GOT3 (cell line): ENCODE measurements around the gene NCAPG2.
"Not testable (repeated sequence)": the region's sequence is repeated elsewhere in the genome, so short reads cannot be mapped to it uniquely, and the experiment has no call there.

ENCODE experiments used
- DNase-seq: peaks from one replicate; lab custom pipeline; 2025; ENCODE audit warnings: mixed read lengths; lab: John Stamatoyannopoulos, UW

Gene NCAPG2

DNA sequence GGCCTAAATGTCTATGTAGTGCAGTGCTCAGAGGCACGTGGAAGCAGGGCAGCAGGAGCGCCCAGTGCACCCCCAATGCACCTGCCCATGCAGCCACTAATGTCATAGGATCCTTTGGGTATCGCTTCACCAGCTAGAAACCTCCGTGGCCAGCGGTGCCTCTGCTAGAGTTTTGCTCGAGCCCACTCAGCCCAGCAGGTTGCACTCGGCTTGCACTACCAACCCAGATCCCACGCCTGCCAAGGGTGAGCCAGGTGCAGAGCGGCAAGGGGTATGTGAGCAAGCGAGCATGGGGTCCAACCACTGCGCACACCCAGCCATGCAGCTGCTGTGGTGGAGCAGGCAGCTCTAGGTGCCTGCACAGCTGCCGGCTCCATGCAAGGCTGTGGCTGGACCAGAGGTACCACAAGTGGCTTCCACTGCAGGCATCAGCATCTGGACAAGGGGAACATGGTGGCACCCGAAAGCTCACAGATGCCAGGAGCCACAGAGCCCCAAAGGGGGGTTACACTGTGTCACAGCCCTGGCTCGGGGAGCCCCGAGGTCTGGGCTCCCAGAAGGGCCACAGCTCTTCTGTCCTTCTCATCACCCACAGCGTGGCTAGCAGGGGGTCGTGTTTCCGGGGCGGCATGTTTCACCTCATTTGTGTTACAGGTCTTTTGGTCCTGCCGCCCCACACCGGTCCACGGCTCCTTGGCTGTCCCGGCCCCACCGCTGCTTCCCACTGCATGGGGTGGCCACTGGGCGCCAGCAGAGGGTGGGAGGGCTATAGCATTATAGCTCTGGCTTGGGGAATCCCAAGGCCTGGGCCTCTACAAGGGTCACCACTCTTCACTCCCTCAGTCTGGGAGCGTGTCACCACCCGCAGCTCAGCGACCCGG is 2.3 kb upstream of the NCAPG2 start:
- DNase-seq: no peak

DNA sequence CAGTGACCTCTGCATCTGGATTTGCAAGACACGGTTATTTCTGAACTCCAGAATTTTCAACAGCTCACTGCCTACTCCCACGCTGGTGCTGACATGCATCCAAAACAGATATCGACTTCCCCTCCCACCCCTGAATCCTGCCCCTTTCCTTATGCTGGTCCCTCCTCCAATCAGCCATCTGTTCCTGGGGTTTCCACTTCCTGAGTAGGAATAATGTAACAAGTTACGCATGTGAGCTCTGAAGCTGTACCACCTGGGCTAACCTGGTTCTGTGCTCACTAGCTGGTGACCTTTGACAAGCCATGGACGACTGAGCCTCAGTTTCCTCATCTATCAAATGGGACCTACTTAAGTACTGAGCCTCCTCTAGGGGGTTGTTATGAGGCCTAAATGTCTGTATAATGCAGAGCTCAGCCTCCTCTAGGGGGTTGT is 1.7 kb upstream of the NCAPG2 start:
- no peak for DNase-seq

DNA sequence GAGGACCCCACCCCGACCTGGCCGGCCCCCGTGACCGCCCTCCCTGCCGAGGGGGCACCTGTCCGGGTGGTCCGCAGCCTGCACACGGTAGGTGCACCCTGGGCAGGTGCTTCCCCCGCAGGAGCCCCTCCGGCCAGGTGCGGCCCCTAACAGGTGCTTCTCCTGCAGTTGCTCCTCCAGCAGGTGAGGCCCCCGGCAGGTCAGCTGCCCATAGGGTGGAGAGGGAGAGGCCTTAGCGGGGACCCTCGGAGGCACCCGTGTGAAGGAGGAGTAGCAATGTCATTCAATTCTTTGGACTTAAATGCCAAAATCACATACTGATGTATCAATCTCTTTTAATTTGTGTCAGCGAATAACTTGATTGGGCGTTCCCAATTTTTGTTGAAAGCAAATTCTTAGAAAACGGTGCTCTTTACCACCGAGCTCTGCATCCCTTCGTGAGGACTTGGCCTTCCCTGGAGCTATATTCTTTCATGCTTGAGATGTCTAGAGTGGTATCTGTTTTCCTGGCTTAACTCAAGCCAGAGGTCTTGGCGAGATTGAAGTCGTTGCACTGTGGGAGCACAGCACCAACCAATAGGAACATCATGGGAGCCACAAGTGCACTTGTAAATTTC is 738 bp upstream of the NCAPG2 start:
- DNase-seq: no peak

DNA sequence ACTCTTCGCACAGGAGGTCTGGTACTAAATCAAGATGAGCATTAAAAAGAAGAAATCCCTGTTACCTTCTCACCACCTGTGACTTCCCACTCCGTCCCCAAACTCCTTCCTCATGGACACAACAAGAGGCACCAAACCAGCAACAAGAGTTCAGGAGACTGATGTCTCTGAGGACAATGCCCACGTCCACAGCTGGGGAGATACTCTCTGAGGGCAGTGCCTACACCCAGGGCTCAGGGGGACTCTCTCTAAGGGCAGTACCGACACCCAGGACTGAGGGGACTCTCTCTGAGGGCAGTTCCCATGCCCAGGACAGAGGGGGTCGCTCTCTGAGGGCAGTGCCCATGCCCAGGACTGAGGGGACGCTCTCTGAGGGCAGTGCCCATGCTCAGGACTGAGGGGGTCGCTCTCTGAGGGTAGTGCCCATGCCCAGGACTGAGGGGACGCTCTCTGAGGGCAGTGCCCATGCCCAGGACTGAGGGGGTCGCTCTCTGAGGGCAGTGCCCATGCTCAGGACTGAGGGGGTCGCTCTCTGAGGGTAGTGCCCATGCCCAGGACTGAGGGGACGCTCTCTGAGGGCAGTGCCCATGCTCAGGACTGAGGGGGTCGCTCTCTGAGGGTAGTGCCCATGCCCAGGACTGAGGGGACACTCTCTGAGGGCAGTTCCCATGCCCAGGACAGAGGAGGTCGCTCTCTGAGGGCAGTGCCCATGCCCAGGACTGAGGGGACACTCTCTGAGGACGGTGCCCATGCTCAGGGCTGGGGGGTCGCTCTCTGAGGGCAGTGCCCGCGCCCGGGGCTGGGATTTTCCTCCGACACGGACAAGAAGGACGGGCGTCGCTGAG is 703 bp downstream of the NCAPG2 start:
- DNase-seq: not testable (repeated sequence)

DNA sequence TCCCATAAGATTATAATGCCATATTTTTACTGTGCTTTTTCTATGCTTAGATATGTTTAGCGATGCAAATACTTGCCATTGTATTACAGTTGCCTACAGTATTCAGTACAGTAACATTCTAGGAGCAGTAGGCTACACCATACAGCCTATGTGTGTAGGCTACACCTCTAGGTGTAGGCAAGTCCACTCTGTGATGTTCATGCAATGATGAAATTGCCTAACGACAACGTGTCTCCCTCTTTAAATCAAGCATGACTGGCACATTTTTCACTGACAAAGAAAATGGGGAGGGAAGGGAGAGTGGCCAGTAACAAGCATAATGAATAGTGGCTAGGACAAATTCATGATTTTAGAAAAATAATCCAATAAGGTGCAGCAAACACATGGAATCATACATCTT is 1.7 kb downstream of the NCAPG2 start:
- no peak for DNase-seq

DNA sequence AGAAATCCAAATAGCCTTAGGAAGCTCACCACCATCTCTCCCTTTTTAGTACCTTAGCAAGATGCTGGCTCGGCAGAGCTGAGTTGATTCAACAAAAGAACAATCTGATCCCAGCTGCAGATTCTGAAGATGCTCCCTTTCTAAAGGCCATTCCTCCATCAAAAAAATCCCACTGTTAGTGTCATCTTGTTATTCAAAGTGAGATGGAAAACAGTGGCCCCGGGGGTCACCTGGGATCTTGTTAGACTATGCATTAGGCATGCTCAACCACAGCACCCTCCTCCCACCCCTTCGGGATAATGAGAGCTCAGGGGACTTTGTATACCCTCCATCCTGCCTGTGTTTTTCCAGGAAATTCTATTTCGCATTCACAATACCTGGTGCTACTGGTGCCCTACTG is 2.4 kb downstream of the NCAPG2 start:
- no peak for DNase-seq

DNA sequence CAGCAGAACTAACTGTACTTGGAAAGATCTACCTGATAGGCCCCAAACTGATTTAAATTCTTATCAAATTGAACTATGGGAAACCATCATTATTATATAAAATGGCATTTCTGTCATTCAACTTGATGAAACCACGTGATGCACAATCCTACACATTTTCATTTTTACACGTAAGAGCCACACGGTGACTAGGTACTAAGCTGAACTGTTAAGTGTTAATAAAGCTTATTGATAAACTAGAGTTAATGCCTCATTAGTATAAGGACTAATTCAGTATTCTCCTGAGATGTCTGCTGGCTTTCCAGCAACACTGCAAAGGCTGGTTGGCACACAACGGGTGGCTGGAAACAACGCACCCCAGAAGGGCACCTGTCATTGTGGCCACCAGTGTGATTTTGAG is 4.6 kb downstream of the NCAPG2 start:
- DNase-seq: no peak

DNA sequence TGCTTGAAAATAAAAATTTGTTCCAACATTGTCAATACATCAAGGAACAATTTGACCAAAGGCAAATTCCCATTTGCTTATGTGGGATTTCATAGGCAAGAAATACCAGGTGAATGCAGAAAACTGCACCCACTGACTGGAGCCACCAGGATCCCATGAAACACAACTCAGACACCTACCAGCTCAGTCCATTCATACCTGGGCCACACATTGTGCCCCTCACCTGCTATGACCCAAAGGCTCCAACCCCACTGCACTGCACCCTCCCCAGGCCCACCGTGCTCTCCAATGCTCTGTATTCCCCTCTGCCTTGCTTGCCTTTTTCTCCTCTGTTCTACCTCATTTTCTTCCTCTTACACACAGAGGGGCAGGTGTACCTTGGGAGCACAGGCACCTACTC is 5.3 kb downstream of the NCAPG2 start:
- DNase-seq: no peak

DNA sequence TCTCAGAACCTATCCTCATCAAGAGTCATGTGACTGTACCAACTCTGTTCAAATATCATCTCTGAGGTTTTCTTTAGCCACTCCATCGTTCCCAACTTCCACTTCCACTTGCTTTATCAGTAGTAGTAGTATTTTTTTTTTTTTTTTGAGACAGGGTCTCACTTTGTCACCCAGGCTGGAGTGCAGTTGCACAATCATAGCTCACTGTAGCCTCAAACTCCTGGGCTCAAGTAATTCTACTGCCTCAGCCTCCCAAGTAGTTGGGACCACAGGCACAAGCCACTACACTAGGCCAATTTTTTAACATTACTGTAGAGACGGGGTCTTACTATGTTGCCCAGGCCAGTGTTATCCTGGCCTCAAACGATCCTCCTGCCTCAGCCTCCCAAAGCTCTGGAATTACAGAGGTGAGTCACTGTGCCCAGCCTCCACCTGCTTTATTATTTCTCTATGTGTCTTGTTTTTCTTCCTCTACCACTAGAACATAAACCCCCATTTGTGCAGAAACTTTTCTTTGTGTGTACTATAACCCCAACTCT is 5.9 kb downstream of the NCAPG2 start:
- no peak for DNase-seq

DNA sequence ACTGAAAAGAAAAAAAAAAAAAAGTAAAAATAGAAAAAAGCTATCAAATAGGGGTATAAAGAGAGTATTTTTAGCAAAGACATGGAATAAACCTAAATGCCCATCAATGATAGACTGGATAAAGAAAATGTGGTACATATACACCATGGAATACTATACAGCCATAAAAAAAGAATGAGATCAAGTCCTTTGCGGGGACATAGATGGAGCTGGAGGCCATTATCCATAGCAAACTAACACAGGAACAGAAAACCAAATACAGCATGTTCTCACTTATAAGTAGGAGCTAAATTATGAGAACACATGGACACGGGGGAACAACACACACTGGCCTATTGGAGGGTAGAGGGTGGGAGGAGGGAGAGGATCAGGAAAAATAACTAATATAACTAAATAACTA is 7.0 kb downstream of the NCAPG2 start:
- not testable (repeated sequence) for DNase-seq

DNA sequence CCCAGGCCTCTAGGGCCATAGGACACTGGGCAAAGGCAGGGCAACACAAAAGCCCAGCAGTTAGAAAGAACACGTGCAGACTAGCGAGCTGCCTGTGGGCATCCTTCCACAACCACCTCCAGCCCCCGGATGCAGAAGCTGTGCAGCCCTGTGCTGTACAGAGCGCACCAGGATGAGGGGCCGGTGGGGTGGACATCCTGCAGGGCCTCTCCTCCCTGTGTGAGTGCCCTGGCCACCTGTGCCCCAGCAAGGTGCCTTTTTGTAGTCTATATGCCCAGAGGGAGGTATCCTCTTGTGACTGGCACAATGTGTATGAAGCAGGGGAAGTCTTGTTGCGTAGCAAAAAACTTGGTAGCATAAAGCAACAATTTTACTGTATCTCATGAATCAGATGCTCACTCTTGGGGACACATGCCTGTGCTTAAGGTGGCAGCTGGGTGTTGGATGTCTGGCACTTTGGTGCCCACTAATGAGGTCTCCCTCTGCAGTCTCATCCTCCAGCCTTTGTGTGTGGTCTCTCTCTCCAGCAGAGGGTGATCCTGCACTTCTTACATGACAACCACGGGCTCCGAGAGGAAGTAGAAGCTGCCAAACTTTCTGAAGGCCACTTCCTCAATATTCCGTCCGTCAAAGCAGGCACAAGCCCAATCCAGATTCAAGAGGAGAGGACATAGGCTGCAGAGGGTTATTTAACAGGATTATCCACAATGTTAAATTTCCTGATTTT is 8.7 kb downstream of the NCAPG2 start:
- no peak for DNase-seq

DNA sequence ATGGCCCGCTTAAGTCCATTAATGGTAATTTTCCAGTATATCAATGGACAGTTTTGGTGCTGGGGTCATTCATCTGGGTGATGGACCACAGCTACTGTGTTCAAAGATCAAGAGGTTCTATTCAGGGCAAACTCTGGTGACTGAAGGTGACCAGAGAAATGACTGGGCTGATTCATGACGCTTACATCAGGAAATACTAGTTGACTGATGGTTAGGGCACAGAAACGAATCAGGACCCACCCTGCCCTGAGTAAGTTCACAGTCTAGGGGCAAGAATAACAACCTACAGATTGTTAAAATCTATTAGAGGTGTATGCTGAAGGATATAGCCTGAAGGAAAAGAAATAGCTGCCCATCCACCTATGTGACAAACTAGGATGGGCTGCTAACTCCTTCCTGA is 9.5 kb downstream of the NCAPG2 start:
- no peak for DNase-seq

DNA sequence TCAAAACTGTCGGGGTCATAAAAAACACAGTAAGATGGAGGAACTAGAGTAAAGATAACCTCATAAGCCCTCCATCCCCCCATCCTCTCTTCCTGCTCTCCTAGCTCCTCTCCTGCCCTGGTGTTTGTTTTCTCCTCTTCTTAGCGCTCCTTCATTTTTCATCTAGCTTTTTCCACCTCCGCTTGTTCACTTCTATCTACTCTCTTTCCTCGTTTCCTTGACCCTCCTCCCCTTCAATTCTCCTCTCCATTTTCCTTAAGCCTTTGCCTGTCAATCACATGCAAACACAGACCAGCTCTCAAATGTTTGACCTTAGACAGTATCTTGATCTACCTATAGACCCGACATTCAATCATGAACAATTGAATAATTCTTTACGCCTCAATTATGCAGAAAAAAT is 10.0 kb downstream of the NCAPG2 start:
- no peak for DNase-seq

DNA sequence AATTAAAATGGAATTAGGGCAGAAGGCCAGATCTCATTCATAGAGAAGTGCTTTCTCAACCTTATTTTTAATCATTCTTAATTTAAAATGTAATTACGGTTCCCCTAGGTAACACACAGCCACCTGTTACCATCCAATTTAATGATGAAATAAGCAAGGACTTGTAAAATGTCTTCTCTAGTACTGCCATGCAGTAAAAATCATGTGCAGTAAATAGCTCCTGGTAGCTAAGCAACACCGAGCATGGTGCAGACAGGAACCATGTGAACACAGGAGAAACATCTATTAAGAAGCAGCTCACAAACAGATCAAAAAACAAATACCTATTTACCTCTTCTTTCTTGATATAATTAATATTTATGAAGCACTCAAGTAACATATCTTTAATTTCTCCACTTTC is 15.1 kb downstream of the NCAPG2 start:
- DNase-seq: no peak

DNA sequence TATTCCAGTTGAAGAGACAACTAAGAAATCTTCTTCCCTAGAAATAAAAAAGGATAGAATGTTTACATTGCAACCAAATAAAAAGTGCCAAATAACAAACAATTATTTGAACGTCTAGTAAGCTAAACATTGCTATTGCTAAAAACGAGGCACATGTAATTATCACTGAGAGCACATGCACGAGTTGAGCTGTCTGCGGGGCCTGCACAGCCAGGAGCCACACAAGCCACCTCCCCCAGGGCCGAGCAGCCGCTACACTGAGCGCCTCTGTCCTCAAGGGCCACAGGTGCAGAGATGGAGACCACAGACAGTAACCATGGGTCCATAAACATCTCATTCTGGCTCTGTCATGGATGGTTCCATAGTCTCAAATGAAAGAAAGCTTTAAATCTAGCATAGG is 17.2 kb downstream of the NCAPG2 start:
- no peak for DNase-seq

DNA sequence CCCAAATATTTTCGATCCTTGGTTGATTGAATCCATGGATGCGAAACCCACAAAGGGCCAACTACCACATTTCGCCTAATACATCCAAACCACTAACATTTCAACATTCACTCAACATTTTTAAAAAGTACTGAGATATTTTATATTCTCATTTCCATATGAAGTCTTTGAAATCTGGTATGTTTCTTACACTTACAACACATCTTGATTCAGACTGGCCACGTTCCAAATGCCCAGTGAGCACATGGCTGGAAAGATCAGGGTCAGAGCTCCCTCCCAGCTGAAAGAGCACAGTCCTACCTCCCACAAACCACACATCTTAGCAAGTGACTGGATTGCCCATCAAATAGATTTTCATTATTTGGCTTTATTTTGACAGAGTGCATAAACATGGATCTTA is 18.9 kb downstream of the NCAPG2 start:
- no peak for DNase-seq

DNA sequence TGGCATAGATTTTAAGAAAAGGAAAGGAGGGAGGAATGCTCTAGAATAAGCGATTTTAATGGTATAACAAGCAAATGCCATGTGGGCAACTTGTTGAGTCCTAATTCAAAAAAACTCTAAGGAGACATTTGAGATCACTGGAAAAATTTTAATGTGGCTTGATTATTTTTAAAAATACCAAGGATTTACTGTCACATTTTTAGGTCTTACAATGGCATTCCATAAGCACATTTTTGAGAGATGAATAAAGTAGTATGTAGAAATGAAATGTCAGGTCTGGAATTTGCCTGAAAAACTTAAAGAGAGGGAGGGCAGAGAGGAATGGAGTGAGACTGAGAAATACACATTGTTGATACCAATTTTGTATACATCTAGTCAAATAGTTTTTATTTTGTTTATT is 20.3 kb downstream of the NCAPG2 start:
- DNase-seq: no peak

DNA sequence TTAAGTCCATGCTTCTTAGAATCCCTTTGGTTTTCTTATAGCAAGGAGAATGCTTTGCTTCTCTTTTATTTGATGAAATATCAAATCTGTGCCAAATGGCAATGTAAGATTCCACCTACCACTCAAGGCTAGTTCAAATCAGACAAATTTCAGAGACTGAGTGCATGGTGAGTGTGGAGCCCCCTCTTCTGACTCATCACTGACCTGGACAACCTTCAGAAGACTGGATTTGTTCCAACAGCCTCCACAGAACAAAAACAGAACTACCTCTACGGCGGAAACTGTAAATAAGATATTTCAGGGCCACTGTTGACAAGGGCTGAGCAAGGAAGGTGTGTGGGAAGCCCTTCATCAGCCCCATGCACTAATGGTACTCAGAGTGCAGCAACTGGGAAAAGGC is 21.1 kb downstream of the NCAPG2 start:
- no peak for DNase-seq

DNA sequence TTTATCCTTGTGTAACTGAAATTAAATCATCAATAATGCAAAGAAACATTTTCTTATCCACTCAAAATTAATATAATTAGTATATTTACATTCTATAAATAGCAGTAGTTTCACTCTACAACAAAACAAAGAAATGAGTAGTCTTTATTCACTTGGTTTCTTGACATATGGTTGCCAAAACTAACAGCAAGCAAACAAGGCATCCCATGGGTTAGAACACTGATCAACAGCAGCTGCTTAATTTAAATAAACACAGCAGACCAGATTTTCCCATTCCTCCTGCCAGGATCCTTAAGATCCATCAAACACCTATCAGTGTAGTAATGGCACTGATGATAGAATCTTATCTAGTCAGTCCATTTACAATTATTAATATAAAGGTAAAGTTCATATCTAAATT is 22.1 kb downstream of the NCAPG2 start:
- no peak for DNase-seq

DNA sequence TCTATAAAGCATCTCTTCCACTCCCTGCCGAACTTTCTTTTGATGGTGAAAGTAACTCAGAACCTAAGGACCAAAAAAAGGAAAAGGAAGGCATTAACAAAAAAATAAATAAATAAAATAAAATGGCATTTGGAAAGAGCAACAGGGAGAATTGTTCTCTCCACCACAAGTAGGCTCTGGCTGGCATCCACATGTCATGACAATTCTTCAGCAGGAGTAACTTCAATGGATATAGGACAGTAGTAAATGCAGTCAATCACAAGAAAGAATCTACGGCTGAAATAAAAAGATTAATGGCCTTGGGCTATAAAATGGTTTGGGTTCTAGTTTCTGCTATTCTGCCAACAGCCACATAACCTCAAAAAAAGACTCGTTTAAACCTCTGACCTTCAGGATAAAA is 23.9 kb downstream of the NCAPG2 start:
- DNase-seq: no peak

DNA sequence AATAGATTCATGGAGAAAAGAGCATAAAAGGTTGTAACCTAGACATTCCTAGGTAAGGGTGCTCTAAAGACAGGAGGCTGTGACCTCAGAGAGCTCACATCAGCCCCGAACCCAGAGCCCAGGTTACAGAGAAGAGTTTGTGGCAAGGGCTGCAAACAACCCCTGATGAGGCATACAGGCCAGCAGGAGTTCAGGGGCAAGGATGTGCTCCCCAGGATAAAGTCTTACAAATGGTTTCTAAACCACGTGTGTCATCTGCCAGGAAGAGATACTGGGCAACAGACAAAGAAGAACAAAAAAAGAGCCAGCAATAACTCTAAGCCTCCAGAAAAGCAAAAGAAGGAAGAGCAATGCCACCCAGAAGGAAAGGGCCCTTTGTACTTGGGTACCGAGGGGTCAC is 27.7 kb downstream of the NCAPG2 start:
- DNase-seq: no peak
